K562 (cell line): ENCODE results near the gene OR1I1.

Source experiments
- E2F4 ChIP-seq: sonication (generic); formaldehyde crosslinking; IDR thresholded peaks from 2 replicates; pipeline ENCODE4 v1.8.0; 2022; ENCODE audit warnings: mild to moderate bottlenecking, low read depth, missing genetic modification reagents
- NR1H2 ChIP-seq: sonication (generic); formaldehyde crosslinking; IDR thresholded peaks from 2 replicates; pipeline ENCODE4 v1.4.0; 2020; ENCODE audit warnings: mild to moderate bottlenecking, missing genetic modification reagents
- SMC3 ChIP-seq: conservative IDR thresholded peaks from 2 replicates; pipeline ENCODE4 v1.6.1; 2011; ENCODE audit warnings: low read depth, low read length, improper control_type of control experiment; ENCODE audit not compliant: insufficient read depth
- ZNF140 ChIP-seq: fragments of 250-450 bp; sonication (Bioruptor Pico); IDR thresholded peaks from 2 replicates; pipeline ENCODE4 v1.8.0; 2021; ENCODE audit warnings: moderate library complexity, mild to moderate bottlenecking, inconsistent platforms

- no peak for TF ChIP-seq E2F4 (CRISPR knock-in tag)
- TF ChIP-seq NR1H2 (CRISPR knock-in tag), result no peak
- no peak for TF ChIP-seq SMC3
- no peak for TF ChIP-seq ZNF140 (CRISPR knock-in tag)
Measured at GRCh38 chr19:15112385-15112784, 30.4 kb downstream of the OR1I1 start.
